Muscle of leg (tissue), 11 donors: ENCODE measurements around the gene RAB22A. TPM values are rescaled to one million over a fixed set of nuclear protein-coding genes. Genes with fewer than 3 reads are reported as not detected.
"Not testable (repeated sequence)": the region's sequence is repeated elsewhere in the genome, so short reads cannot be mapped to it uniquely, and the experiment has no call there.

ENCODE experiments used
- DNase-seq: peaks from one replicate; pipeline ENCODE4 v3.0.0; 2013
- H3K27ac ChIP-seq: one replicate; pipeline ENCODE4 v1.5.1; 2013; ENCODE audit warnings: mild to moderate bottlenecking, low read length, control low read depth
- H3K27me3 ChIP-seq: one replicate; pipeline ENCODE4 v1.6.1; 2013; ENCODE audit warnings: low read length; ENCODE audit not compliant: control insufficient read depth, insufficient read depth
- H3K36me3 ChIP-seq: one replicate; pipeline ENCODE4 v1.6.1; 2013; ENCODE audit warnings: low read length; ENCODE audit not compliant: control insufficient read depth, insufficient read depth
- H3K4me1 ChIP-seq: one replicate; pipeline ENCODE4 v1.6.1; 2013; ENCODE audit warnings: low read length; ENCODE audit not compliant: control insufficient read depth, insufficient read depth
- H3K4me3 ChIP-seq: one replicate; pipeline ENCODE4 v1.5.1; 2013; ENCODE audit warnings: low read length, control low read depth
- H3K9me3 ChIP-seq: replicated peaks from 2 replicates; pipeline ENCODE4 v1.6.1; 2013; ENCODE audit warnings: low read depth, low read length; ENCODE audit not compliant: control insufficient read depth
- WGBS: methylation state at CpG from one replicate; pipeline ENCODE4 v1.1.5; 2013; ENCODE audit warnings: missing lambda C conversion rate; ENCODE audit not compliant: insufficient coverage; 5-methylcytosine and 5-hydroxymethylcytosine counted together
- polyA plus RNA-seq, 8 donors: library from polyadenylated mRNA; unstranded; fragments of 120-200 nt; gene quantifications; one replicate each; pipeline versions ENCODE4 v1.2.1 to v1.2.3, GENCODE V29; 2013; ENCODE audit warnings: inconsistent platforms in 1 of 8, low replicate concordance in 1 of 8; ENCODE audit not compliant: insufficient read length in 8 of 8, insufficient read depth in 1 of 8
- total RNA-seq: library from RNA; stranded (reverse); fragments of 120-200 nt; gene quantifications from one replicate; pipeline ENCODE4 v1.2.4, GENCODE V29; 2013

The RAB22A gene
- total and polyA plus RNA-seq, 9 donors = 12.2 to 19.0 (median 14.8) TPM

DNA sequence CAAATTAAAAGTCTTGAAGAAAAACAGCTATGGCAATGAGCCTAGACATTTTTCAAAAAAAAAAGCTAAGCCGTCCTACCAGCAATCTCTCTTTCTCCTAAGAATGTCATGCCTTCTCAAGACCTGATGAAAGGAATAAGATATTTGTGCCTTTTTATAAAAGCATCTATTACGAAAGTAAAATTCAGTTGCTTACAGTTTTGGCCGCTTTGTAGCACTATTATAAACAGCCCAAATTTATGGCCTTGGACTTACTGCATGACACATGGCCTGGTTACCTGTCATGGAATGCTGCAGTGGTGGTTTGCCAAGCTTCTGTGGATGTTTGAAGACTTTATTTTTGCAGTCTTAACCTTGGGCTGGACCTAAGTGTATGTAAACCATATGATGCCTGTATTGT is 57.4 kb downstream of the RAB22A start:
- Histone ChIP-seq H3K36me3 (peaks cover 6% of the 10 kb centered on the region), H3K4me1 (no peaks in the 10 kb centered on the region), H3K4me3 (no peak overlapping the region), H3K27me3 (no peaks in the 10 kb centered on the region), H3K9me3 (no peaks in the 10 kb centered on the region), H3K27ac (no peak overlapping the region)
- WGBS = no CpG with 5 or more reads among the region's 3 CpGs
- DNase-seq = peak; percentile 58

DNA sequence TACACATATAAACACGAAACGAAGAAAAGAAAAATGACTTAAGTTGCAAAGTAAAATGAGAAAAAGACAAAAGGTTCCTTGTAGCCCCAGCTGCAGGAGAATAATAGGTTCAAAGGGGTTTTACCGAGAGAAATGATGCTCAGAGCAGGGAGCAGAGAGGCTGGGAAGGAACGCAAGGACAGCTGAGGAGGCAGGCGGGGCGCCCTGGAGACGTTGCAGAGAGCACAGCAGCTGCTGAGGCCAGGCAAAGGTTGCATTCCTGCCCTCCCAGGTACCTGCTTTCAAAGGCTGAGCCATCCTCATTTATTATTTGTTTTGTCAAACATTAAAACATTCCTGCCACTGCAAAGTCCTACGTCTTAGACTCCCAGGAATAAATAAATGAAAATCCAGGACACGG is 63.3 kb downstream of the RAB22A start:
- Histone ChIP-seq H3K27me3 (no peaks in the 10 kb centered on the region), H3K27ac (no peak overlapping the region), H3K36me3 (peaks cover 1% of the 10 kb centered on the region), H3K4me1 (peaks cover 5% of the 10 kb centered on the region), H3K9me3 (no peaks in the 10 kb centered on the region), H3K4me3 (no peak overlapping the region)
- peak; percentile 54 for DNase-seq
- WGBS = 54% methylated on average over 6 of the region's 9 CpGs

DNA sequence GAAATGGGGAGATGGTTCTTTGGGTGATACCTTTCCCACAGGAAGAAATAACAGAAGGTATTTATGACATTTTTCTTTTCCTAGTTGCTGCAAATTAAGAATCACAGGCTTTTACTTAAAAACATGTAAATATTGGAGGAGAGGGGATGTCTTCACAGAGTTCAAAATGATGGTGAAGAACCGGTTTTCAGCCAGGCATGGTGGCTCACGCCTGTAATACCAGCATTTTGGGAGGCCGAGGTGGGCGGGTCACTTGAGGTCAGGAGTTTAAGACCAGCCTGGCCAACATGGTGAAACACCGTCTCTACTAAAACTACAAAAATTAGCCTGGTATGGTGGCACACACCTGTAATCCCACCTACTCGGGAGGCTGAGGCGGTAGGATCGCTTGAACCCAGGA is 63.8 kb downstream of the RAB22A start:
- WGBS = 96% methylated on average over 4 of the region's 8 CpGs
- not testable (repeated sequence) for H3K4me3 ChIP-seq, DNase-seq, H3K9me3 ChIP-seq, H3K27me3 ChIP-seq, H3K27ac ChIP-seq, H3K36me3 ChIP-seq, H3K4me1 ChIP-seq

DNA sequence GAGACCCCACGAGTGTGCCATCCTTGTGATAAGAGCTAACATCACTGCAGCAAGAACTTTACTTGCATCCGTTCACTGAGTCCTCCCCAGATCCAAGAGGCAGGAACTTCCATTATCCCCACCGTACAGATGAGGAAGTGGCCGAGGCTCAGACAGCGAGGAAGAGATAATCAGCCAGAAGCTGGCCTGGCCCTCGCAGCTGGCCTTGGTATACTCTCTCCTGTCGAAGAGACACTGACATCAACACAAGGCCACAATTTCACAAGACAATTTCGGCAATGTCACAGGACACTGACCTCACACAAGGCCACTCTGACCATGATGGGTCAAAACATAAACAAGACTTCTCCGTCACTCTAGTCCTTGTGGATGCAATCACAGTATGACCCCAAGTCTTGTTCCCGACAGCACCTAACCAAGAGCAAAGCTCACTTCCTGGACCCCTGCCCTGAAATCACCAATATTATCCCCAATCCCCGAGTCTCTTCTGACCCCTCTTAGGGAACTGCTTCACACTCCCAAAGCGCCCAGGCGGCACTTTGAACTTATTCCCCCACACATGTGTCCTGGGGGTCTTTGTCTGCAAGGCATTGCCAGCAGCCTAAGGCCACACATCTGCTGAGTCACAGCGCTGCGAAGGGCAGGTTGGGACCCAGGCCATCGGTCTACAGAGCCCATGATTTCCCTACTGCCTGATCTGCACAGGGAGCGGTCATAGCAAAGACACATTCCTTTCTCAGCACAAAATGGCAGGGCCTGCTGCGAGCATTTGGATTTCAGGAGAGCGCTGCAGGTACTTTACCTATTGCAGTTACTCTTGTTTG is 64.7 kb downstream of the RAB22A start:
- 83% methylated on average over 16 of the region's 19 CpGs for WGBS
- no peaks in the 10 kb centered on the region for H3K36me3 ChIP-seq
- peaks cover 5% of the 10 kb centered on the region for H3K4me1 ChIP-seq
- no peaks in the 10 kb centered on the region for H3K27me3 ChIP-seq
- no peaks in the 10 kb centered on the region for H3K9me3 ChIP-seq
- H3K27ac ChIP-seq = no peak overlapping the region
- no peak overlapping the region for H3K4me3 ChIP-seq
- DNase-seq = no peak

DNA sequence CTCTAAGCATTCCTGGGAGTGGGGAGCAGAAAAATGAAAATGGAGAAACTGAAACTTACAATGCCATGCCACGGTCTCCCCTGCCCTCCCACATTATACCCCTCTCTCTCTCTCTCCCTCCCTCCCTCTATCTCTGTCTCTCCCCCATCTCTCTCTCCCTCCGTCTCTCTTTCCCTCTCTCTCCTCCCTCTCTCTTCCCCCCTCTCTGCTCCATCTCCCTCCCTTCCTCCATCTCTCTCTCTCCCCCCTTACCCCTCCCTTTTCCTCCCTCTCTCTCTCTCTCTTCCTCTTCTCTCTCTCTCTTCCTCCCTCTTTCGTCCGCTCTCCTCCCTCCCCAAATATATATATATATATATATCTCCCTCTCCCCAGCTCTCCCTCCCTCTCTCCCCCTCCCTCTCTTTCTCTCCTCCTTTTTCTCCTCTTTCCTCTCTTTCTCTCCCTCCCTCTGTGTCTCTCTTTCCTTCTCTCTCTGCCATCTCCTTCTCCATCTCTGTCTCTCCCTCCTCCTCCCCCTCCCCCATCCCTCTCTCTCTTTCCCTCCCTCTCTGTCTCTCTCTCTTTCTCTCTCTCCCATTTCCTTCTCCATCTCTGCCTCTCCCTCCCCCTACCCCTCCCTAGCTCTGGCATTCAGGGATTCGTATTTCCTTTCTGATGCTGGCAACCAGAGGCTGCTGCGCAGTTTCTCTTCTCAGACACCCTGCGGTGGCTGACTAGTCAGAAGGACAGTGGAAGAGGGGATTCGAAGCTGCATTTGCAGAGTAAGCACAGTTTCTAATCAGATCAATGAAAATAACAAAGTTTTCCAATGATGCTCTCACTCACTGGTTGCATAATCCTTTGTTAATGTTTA is 65.6 kb downstream of the RAB22A start:
- DNase-seq = peak; percentile 87
- H3K4me1 ChIP-seq = peaks cover 5% of the 10 kb centered on the region
- no peak overlapping the region for H3K4me3 ChIP-seq
- no peak overlapping the region for H3K27ac ChIP-seq
- 39% methylated on average over 4 of the region's 8 CpGs for WGBS
- H3K9me3 ChIP-seq = no peaks in the 10 kb centered on the region
- H3K36me3 ChIP-seq = no peaks in the 10 kb centered on the region
- H3K27me3 ChIP-seq = no peaks in the 10 kb centered on the region

DNA sequence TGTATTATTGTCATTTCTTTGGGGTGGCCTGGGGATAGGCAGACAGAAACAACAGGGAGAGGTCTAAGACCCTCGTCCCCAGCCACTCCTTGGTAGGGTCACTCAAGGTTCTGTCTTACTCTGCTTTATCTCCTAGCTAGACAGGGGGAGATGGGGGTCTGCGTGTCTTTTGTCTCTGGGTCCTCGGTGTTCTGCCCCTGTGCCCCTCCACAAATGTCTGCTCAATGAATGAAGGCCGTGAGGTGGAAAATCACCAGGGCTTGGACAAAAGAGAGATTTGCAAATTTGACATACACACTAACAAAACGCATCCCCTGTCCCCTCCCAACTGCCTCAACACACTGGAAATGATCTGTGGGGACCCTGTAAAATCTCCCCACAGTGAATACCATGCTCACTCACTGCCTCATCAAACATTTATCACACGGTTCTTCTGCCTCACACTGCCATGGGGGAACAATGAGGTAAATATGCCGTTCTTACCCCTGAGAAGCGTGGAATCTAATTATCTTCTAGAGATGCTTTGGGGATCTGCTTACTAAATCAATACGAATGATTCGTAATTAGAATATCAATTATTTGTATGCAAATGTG is 66.3 kb downstream of the RAB22A start:
- no peak overlapping the region for H3K27ac ChIP-seq
- no peaks in the 10 kb centered on the region for H3K27me3 ChIP-seq
- no peaks in the 10 kb centered on the region for H3K9me3 ChIP-seq
- H3K36me3 ChIP-seq = no peaks in the 10 kb centered on the region
- H3K4me1 ChIP-seq = peaks cover 5% of the 10 kb centered on the region
- H3K4me3 ChIP-seq = no peak overlapping the region
- no peak for DNase-seq
- WGBS = 80% methylated on average over 4 of the region's 10 CpGs

DNA sequence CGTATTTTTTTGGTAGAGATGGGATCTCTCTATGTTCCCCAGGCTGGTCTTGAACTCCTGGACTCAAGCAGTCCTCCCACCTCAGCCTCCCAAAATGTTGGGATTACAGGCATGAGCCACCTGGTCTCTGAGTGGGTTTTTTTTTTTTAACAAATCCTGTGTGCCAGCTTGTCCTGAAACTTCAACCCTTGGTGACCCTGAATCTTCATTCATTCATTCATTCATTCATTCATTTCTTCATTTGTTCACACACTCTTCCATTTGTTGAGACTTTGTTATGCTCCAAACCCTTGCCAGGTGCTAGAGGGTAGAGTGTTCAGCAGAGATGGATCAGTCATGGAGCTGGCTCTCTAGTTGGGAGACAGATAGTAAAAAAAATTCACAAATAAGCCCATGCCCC is 67.5 kb downstream of the RAB22A start:
- Histone ChIP-seq H3K4me1 (peaks cover 5% of the 10 kb centered on the region), H3K4me3 (no peak overlapping the region), H3K9me3 (peaks cover 9% of the 10 kb centered on the region), H3K27ac (no peak overlapping the region), H3K36me3 (no peaks in the 10 kb centered on the region), H3K27me3 (no peaks in the 10 kb centered on the region)
- WGBS = no CpG with 5 or more reads among the region's 1 CpG
- DNase-seq = no peak

DNA sequence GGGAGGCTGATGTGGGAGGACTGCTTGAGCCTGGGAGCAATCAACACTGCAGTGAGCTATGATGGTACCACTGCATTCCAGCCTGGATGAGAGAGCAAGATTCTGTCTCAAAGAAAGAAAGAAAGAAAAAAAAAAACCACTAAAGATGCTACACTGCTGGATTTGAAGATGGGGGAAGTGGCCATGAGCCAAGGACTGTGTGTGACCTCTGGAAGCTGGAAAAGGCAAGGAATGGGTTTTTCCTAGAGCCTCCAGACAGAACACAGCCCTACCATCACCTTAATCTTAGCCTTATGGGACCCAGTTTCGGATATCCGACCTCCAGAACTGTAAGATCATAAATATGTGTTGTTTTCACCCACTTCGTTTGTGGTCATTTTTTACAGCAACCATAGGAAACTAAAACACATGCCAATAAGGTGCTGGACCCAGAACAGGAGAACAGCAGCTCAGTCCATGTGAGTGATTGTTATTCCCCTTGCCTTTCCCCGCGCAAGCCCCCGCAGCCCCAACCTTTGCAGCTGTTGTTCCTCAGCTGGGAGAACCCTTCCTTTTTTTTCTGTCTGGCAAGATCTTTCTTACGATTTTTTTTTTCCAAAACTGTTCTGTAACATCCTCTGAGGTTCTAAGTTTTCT is 68.4 kb downstream of the RAB22A start:
- no peaks in the 10 kb centered on the region for H3K36me3 ChIP-seq
- peaks cover 5% of the 10 kb centered on the region for H3K4me1 ChIP-seq
- H3K27ac ChIP-seq = no peak overlapping the region
- peak; percentile 85 for DNase-seq
- H3K9me3 ChIP-seq = peaks cover 13% of the 10 kb centered on the region
- no CpG with 5 or more reads among the region's 7 CpGs for WGBS
- no peaks in the 10 kb centered on the region for H3K27me3 ChIP-seq
- H3K4me3 ChIP-seq = no peak overlapping the region

DNA sequence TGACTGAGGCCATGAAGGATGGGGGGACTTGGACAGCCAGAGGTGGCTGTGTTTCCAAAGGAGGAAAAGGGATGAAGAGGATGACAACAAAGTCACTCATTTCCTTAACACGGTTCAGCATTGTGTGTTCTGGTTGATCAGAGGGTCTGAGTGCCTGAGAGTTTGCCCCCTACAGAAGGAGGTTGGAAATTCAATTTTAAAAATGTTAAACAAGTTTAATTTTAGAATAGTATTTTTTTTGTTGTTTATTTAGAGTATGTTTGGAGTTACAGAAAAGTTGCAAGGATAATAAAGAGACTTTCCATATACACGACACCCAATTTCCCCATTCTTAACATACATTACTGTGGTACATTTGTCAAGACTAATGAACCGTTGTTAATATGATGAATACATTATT is 69.2 kb downstream of the RAB22A start:
- Histone ChIP-seq H3K27ac (no peak overlapping the region), H3K9me3 (peaks cover 13% of the 10 kb centered on the region), H3K27me3 (no peaks in the 10 kb centered on the region), H3K4me1 (peaks cover 5% of the 10 kb centered on the region), H3K4me3 (no peak overlapping the region), H3K36me3 (no peaks in the 10 kb centered on the region)
- DNase-seq = no peak
- no CpG with 5 or more reads among the region's 3 CpGs for WGBS

DNA sequence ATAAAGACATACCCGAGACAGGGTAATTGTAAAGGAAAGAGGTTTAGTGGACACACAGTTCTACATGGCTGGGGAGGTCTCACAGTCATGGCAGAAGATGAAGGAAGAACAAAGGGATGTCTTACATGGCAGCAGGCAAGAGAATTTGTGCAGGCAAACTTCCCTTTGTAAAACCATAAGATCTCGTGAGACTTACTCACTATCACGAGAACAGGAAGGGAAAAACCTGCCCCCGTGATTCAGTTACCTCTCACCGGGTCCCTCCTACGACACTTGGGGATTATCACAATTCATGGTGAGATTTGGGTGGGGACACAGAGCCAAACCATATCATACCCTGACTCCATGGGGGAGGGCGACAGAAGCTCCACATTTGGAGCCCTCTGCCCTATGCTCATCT is 72.1 kb downstream of the RAB22A start:
- Histone ChIP-seq H3K27ac (no peak overlapping the region), H3K9me3 (peaks cover 13% of the 10 kb centered on the region), H3K27me3 (no peaks in the 10 kb centered on the region), H3K4me1 (peaks cover 3% of the 10 kb centered on the region), H3K4me3 (no peak overlapping the region), H3K36me3 (no peaks in the 10 kb centered on the region)
- no peak for DNase-seq
- WGBS = 93% methylated on average over 2 of the region's 7 CpGs
